Hepatocyte (in vitro differentiated cells): ENCODE results near the gene AMY2B. TPM values are rescaled to one million over a fixed set of nuclear protein-coding genes. Genes with fewer than 3 reads are reported as not detected.
"Not testable (repeated sequence)": the region's sequence is repeated elsewhere in the genome, so short reads cannot be mapped to it uniquely, and the experiment has no call there.

Experiments
- DNase-seq: peaks from one replicate; pipeline ENCODE4 v3.0.0-alpha.2; 2016; ENCODE audit warnings: low spot score
- H2AFZ ChIP-seq: fragments of 200-600 bp; sonication (generic); 2 replicates; pipeline ENCODE4 v1.6.0; 2016; ENCODE audit warnings: antibody characterized with exemption, mild to moderate bottlenecking
- H3K27ac ChIP-seq: fragments of 200-600 bp; sonication (generic); 2 replicates; pipeline ENCODE4 v1.5.1; 2016; ENCODE audit warnings: mild to moderate bottlenecking
- H3K27me3 ChIP-seq: fragments of 200-600 bp; sonication (generic); 2 replicates; pipeline ENCODE4 v1.6.1; 2016
- H3K36me3 ChIP-seq: fragments of 200-600 bp; sonication (generic); replicated peaks from 2 replicates; pipeline ENCODE4 v1.5.1; 2016; ENCODE audit warnings: low read depth; ENCODE audit not compliant: insufficient read depth
- H3K4me1 ChIP-seq: fragments of 200-600 bp; sonication (generic); 2 replicates; pipeline ENCODE4 v1.5.1; 2016; ENCODE audit warnings: mild to moderate bottlenecking, moderate library complexity; ENCODE audit not compliant: insufficient read depth
- H3K4me2 ChIP-seq: fragments of 200-600 bp; sonication (generic); 2 replicates; pipeline ENCODE4 v1.6.0; 2016
- H3K4me3 ChIP-seq: fragments of 200-600 bp; sonication (generic); 2 replicates; pipeline ENCODE4 v1.5.1; 2016; ENCODE audit warnings: mild to moderate bottlenecking
- H3K79me2 ChIP-seq: fragments of 200-600 bp; sonication (generic); 2 replicates; pipeline ENCODE4 v1.6.0; 2017; ENCODE audit warnings: mild to moderate bottlenecking
- H3K9me2 ChIP-seq: fragments of 200-600 bp; sonication (generic); replicated peaks from 2 replicates; pipeline ENCODE4 v1.6.0; 2017; ENCODE audit warnings: mild to moderate bottlenecking; ENCODE audit not compliant: insufficient read depth
- H3K9me3 ChIP-seq: fragments of 200-600 bp; sonication (generic); 2 replicates; pipeline ENCODE4 v1.5.1; 2016; ENCODE audit warnings: low read depth, mild to moderate bottlenecking
- H4K20me1 ChIP-seq: fragments of 200-600 bp; sonication (generic); 2 replicates; pipeline ENCODE4 v1.6.0; 2016; ENCODE audit warnings: mild to moderate bottlenecking; ENCODE audit not compliant: insufficient read depth, poor library complexity, severe bottlenecking
- CTCF ChIP-seq: fragments of 200-600 bp; sonication (generic); IDR thresholded peaks from 2 replicates; pipeline ENCODE4 v1.5.1; 2016; ENCODE audit warnings: antibody characterized with exemption, mild to moderate bottlenecking; ENCODE audit not compliant: poor library complexity
- EZH2 ChIP-seq: fragments of 200-600 bp; sonication (generic); IDR thresholded peaks from 2 replicates; pipeline ENCODE4 v1.6.1; 2016; ENCODE audit warnings: antibody characterized with exemption, mild to moderate bottlenecking, borderline replicate concordance
- EZH2phosphoT487 ChIP-seq: fragments of 200-600 bp; sonication (generic); IDR thresholded peaks from one replicate; pipeline ENCODE4 v1.6.1; 2018; ENCODE audit warnings: antibody characterized with exemption, mild to moderate bottlenecking, low read depth, moderate library complexity; ENCODE audit not compliant: unreplicated experiment, severe bottlenecking
- WGBS: methylation state at CpG from one replicate; pipeline ENCODE4 v1.1.6; 2016; ENCODE audit warnings: low lambda C conversion rate; ENCODE audit errors: missing lambda C conversion rate; 5-methylcytosine and 5-hydroxymethylcytosine counted together
- polyA plus RNA-seq: library from polyadenylated mRNA; unstranded; fragments of >200 nt; fragmentation: Nextera tagmentation; extraction: Ambion mirVana; gene quantifications from 2 replicates; pipeline ENCODE4 v1.2.1, GENCODE V29; 2016
- total RNA-seq: library from RNA; depleted of rRNA; stranded (reverse); fragments of >200 nt; gene quantifications from 2 replicates; pipeline ENCODE4 v1.2.3, GENCODE V29; 2014

AMY2B gene
- total and polyA plus RNA-seq, 2 experiments from 2014 or later, result 9.1 to 12.6 TPM

GRCh38 chr1:103546496-103546895 lies 24.9 kb upstream of the AMY2B start:
- no peak overlapping the region for H2AFZ ChIP-seq
- no peak for DNase-seq
- H3K4me3 ChIP-seq, result no peak overlapping the region
- no peak for TF ChIP-seq EZH2
- TF ChIP-seq CTCF, result no peak
- no peak for TF ChIP-seq EZH2phosphoT487
- H3K36me3 ChIP-seq, result no peaks in the 10 kb centered on the region
- H3K9me2 ChIP-seq, result no peaks in the 10 kb centered on the region
- WGBS, result 100% methylated on average over 1 of the region's 1 CpG
- no peak overlapping the region for H3K4me2 ChIP-seq
- no peaks in the 10 kb centered on the region for H3K79me2 ChIP-seq
- H3K27me3 ChIP-seq, result no peaks in the 10 kb centered on the region
- no peaks in the 10 kb centered on the region for H3K9me3 ChIP-seq
- no peaks in the 10 kb centered on the region for H4K20me1 ChIP-seq
- H3K27ac ChIP-seq, result no peak overlapping the region
- no peaks in the 10 kb centered on the region for H3K4me1 ChIP-seq

- Histone ChIP-seq H3K9me3 (no peaks in the 10 kb centered on the region), H2AFZ (no peak overlapping the region), H3K36me3 (no peaks in the 10 kb centered on the region), H3K4me2 (no peak overlapping the region), H4K20me1 (no peaks in the 10 kb centered on the region), H3K79me2 (no peaks in the 10 kb centered on the region), H3K4me3 (no peak overlapping the region), H3K4me1 (no peaks in the 10 kb centered on the region), H3K27ac (no peak overlapping the region), H3K9me2 (no peaks in the 10 kb centered on the region), H3K27me3 (no peaks in the 10 kb centered on the region)
- no peak for DNase-seq
- no peak for TF ChIP-seq EZH2phosphoT487
- no peak for TF ChIP-seq CTCF
- no peak for TF ChIP-seq EZH2
- WGBS, result 96% methylated on average over 3 of the region's 3 CpGs
Observed at GRCh38 chr1:103547840-103548239, 23.5 kb upstream of the AMY2B start.

- no peak overlapping the region for H3K4me2 ChIP-seq
- no peak for TF ChIP-seq EZH2
- no peaks in the 10 kb centered on the region for H3K9me2 ChIP-seq
- H3K79me2 ChIP-seq, result no peaks in the 10 kb centered on the region
- no peaks in the 10 kb centered on the region for H4K20me1 ChIP-seq
- H3K27me3 ChIP-seq, result no peaks in the 10 kb centered on the region
- no peak overlapping the region for H3K27ac ChIP-seq
- H2AFZ ChIP-seq, result no peak overlapping the region
- DNase-seq, result no peak
- H3K36me3 ChIP-seq, result no peaks in the 10 kb centered on the region
- no peak overlapping the region for H3K4me3 ChIP-seq
- H3K9me3 ChIP-seq, result no peaks in the 10 kb centered on the region
- no peaks in the 10 kb centered on the region for H3K4me1 ChIP-seq
Observed at GRCh38 chr1:103560427-103560826, 11.0 kb upstream of the AMY2B start.

GRCh38 chr1:103561124-103561523 lies 10.3 kb upstream of the AMY2B start:
- not testable (repeated sequence) for H2AFZ ChIP-seq, H3K4me3 ChIP-seq, H3K27me3 ChIP-seq, H3K27ac ChIP-seq, H3K9me3 ChIP-seq, H3K9me2 ChIP-seq, DNase-seq, H3K79me2 ChIP-seq, H3K4me2 ChIP-seq, H4K20me1 ChIP-seq, H3K4me1 ChIP-seq, H3K36me3 ChIP-seq
- 89% methylated on average over 3 of the region's 3 CpGs for WGBS
